B cell (primary cell): ENCODE results near the gene KIAA0825.

Experiments used
- CTCF ChIP-seq: fragments of 200-600 bp; IDR thresholded peaks from one replicate; pipeline ENCODE4 v1.8.0; 2022; ENCODE audit warnings: antibody characterized with exemption, mild to moderate bottlenecking
- EZH2 ChIP-seq: IDR thresholded peaks from 2 replicates; pipeline ENCODE4 v1.6.1; 2012; ENCODE audit warnings: borderline replicate concordance, low read depth, mild to moderate bottlenecking, moderate library complexity, low read length; ENCODE audit not compliant: insufficient read depth, poor library complexity, severe bottlenecking

GRCh38 chr5:94461131-94461530 lies 157.3 kb downstream of the KIAA0825 start:
- TF ChIP-seq EZH2 (no peak), CTCF (no peak)
